ENCODE results near the gene GALNT14.

Gene GALNT14

DNA sequence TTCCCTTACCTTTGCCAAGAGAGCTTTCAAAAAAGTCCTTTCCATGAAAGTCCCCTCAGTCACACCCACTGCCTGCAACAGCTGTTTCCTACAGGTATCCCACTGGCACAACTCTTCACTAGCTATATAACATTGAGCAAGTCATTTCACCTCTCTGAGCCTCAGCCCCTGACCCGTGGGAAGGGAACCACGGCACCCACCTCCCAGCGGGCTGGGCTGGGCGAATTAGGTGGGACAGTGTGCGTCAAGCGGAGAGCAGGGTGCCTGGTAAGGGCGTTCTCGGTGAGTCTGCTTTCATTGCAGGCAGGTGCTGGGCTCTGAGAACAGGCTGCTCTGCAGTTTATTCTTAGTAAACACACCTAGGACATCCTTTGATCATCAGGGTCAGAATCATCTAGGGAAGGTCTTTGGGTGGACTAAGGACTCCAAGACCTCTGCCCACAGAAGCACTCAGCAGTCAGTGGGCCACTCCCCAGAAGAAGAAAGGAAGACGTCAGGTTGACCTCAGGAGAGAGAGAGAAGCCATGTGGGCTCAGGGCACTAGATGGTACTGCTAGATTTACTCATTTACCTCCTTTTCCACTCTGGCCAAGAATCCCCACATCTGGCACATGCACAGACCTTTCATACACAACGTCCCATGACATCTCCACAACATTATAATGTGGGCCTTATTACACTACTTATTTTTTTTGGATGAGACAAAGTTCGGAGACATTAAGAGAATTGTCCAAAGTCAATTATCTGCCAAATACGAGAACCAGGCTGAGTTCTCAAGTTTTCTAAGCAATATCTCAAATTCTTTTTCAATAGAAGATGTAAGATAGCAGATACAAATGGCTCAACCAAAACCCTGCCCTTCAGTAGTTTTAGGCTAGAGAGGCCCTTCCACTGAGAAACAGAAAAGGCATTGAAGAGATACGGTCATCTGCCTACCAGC, 79.9 kb downstream of the GALNT14 start:
- no peak for DNase-seq

DNA sequence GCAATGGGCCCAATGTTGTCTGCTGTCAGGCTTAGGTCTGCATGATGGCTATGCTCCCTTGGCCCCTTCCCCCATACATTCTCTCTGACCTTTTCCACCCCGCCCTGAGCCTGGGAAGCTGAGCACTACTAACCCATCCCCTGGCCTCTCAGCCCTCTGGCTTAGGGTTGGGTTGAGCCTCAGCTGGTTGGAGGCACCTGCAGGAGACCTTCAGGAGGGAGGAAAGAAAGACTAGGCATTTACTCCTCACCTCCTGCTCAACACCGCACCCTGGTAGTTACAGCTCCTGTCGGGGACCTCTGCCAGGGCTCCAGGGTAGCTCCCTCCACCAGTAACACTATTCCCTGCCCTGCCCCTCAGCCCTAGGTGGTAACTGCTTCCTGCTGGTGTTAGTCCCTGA, 80.5 kb downstream of the GALNT14 start:
- no peak for DNase-seq

- DNase-seq = no peak
Observed at GRCh38 chr2:31055938-31056337, 82.3 kb downstream of the GALNT14 start.

DNA sequence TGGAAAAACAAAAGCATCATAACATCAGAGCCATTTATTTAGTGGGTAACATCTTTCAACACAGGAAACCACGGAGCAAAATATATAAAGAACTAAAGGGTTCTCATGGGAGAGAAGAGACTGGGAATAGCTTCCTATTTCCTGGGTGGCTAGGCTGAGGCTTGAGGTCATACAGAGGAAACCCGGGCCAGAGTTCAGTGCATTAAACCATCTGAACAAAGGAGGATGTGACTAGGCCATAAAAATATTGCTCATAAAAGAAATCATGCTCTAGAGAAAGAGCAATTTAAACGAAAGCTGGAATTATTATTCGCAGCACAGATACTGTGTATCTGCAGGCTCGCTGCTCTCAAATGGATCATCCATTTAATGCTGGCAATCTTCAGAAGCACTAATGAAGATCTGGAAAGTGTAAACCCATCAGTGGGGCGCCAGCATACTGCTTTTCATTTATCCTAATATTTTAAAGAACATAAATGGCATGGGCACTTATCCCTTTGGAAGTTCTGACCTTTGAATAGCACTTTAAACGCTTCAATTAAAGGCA, 83.3 kb downstream of the GALNT14 start:
- no peak for DNase-seq

- DNase-seq = no peak
Observed at GRCh38 chr2:31053929-31054782, 84.1 kb downstream of the GALNT14 start.

GRCh38 chr2:31052284-31052683, 86.0 kb downstream of the GALNT14 start:
- no peak for DNase-seq

DNA sequence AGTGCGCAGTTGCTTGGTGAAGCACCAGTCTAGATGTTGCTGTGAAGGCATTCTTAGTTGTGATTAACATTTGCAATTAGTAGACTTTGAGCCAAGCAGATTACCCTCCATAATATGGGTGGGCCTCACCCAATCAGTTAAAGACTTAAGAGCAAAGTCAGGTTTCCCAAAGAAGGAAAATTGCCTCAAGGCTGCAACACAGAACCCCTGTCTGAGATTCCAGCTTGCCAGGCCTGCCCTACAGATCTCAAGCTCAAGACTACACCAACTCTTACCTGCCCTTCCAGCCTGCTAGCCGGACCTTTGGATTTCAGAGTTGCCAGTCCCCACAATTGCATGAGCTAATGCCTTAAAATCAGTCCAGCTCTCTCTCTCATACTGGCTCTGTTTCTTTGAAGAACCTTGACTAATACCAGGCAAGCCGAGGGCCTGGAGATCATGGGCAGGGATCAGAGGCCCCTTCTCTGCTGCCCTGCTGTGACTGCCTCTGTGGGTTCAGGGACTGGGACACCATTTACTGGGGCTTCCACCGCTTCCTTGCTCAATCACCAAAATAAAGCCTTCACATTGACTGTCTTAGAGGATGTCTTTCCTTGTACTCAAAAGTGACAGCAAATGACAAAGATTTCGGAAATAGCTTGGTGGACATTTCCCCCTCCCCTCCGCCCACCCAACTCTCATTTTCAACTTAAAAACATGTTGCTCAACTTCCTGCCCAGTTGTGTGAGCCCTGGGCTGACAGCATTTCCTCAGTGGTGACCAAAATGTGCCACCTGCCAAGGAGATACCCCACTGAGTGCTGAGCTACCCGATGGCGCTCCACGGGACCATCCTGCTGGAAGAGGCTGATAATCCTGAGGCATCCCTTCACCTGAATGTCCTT, 86.7 kb downstream of the GALNT14 start:
- no peak for DNase-seq

DNA sequence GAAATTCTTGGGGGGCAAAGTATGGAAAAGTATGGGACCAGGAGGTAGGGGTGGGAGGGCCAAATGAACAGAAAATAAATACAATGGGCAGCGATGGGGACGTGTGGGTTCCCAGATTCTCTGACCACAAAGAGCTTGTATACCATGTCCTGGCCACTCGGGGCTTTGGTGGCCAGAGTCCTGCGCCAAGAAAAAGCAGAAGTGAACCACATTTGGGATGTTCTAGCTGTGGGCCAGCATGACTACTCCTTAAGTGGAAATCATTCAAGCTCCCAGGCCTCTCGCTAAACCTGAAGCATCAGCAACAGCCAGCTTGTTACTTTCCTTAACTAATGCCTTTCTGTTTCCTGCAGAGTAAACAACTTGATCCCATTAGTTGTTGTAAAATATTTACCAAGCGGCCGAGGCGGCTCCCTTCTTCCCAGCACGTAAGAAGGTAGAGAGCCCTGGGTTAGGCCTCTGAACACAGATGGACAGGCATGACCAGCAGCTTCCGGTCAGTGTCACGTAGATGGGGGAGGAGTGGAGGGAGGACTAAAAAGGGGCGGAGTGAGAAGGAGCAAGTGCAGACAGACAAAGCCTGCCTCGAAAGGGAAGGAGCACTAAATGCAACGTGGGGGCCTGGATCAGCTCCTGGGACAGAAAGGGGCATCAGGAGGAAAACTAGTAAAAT, 88.2 kb downstream of the GALNT14 start:
- DNase-seq = no peak

DNA sequence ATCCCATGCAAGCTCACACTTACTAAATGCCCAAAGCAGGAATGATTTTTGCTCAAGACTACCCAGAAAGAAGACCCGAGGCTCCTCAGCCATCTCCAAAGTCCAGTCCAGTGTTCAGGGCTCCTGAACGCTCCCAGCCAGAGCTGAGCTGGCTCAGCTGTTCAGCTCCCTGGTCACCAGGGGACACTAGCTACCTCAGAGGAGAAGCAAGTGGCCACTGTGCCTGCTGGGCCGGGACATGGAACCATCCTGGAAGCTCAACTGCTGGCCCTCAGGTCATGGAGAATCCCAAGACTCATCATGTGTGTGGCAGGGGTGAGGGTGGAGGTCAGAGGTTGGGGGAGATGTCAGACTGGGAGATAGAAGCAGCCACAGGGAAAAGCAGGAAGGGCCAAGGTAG, 89.0 kb downstream of the GALNT14 start:
- no peak for DNase-seq

DNA sequence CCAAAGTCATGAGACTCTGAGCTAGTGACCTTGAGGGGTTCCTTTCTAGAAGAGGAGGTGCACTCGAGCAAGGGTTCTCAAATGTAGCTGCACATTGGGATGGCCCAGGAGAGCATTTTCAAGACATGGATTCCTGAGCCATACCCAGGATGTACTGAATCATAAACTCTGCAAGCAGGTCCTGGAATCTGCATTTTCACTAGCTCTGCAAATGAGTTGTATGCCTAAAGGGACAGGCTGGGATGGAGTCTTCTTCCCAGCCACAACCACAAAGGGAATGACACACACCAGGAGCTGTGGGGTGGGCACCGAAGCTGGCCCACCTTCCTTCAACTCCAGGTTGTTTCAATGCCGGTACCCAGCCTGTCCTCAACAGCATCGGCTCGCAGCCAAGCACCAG, 90.6 kb downstream of the GALNT14 start:
- no peak for DNase-seq

- DNase-seq = no peak
Observed at GRCh38 chr2:31038385-31038784, 99.9 kb downstream of the GALNT14 start.

DNA sequence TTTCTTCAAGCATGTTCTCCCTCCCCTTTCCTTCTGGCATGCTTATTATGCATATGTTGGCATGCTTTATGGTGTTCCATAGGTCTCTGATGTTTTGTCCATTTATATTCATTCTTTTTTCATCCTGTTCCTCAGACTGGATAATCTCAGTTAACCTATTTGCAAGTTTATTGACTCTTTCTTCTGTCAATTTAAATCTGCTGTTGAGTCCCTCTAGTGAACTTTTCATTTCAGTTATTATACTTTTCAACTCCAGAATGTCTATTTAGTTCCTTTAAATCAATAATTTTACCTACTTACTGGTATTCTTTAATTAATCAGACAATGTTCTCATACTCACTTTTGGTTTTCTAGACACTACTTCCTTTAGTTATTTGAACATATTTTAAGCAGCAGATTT, 101.2 kb downstream of the GALNT14 start:
- DNase-seq = no peak

DNA sequence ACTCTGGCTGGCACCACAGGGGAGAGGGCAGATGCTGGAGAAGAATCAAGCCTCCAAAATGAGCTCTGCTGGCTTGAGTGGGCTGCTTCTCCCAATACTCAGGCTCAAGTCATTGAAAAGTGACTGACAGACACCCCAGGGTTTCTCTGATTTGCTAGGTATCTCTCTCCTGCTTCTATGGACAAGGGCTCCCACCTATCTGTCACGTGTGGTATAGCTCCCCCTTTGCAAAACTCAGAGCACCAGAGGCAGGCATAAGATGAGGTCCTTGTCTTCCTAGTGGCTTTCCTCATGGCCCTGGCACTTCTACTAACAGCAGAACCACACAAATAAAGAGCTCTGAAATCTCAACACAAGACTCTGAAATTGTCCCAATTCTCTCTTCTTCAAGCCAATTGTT, 105.2 kb downstream of the GALNT14 start:
- no peak for DNase-seq

DNA sequence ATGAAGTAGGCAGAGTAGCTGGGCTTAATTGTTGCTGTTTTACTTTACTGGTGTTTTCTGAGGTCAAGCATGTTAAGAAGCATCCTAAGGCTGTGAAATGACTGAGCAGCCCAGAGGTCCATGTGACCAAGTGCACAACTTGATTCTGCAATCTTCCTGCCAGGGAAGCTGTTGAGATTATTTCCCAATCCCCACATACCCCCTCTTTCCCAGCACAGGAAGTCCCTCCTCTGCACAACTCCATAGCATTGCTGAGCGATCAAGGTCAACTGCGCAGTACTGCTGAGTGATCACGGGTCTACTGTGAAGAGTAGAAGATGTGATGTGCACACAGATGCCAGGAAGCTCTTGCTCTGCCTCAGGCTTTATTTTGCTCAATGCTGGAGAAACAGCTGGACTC, 105.8 kb downstream of the GALNT14 start:
- DNase-seq = no peak

DNA sequence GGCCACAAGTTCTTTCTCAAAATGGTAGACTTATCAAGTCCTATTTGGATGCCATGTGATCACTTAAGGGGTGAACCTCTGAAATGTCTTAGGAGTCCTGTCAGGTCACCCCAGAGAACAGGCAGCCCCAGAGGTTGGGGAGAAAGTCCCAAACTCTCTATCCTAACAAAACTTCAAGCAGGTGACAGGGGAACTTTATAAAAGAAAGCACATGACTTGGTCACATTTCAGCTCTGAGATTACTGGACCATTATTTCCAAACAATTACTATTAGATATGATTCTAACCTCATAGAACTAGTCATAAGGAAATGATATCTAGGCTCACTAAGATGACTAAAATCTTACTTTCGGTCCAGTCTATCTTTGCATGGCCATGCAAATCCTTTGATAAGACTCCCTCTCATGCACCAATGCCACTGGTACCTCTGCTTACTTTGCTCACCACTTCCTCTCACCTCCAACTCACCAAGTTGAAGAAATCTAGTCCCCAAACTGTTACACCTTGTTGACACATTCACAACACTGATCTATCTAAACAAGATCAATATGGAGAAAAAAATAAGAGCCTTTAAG, 107.0 kb downstream of the GALNT14 start:
- no peak for DNase-seq

GRCh38 chr2:31028417-31028816, 109.8 kb downstream of the GALNT14 start:
- no peak for DNase-seq

- no peak for DNase-seq
Observed at GRCh38 chr2:31027549-31027948, 110.7 kb downstream of the GALNT14 start.

- DNase-seq = no peak
Observed at GRCh38 chr2:31023541-31023940, 114.7 kb downstream of the GALNT14 start.

GRCh38 chr2:31020713-31021112, 117.5 kb downstream of the GALNT14 start:
- DNase-seq = peak in 4 of 58 donors; percentile 3 to 10 (median 6)

DNA sequence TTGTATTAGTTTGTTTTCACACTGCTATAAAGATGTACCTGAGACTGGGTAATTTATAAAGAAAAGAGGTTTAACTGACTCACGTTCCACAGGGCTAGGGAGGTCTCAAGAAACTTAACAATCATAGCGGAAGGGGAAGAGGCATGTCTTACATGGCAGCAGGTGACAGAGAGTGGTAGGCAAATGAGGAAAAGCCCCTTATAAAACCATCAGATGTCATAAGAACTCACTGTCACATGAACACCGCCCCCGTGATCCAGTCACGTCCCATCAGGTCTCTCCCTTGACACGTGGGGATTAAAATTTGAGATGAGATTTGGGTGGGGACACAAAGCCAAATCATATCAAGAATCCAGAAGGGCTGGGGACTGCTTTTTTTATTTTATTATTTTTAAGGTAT, 120.0 kb downstream of the GALNT14 start:
- no peak for DNase-seq

Measured in anterior cingulate cortex (tissue), 58 donors.